Measurements from ENCODE around the gene BAZ2B.

GRCh38 chr2:159584796-159585195 is 31.6 kb downstream of the BAZ2B start:
- TF ChIP-seq CTCF (IDR thresholded peaks at IDR 0.05), result no peak
- TF ChIP-seq POLR2A (IDR thresholded peaks at IDR 0.05), result no peak
